Liver (tissue), 9 donors: ENCODE data around the gene PCBP1. TPM values are rescaled to one million over a fixed set of nuclear protein-coding genes. Genes with fewer than 3 reads are reported as not detected.
"Not testable (repeated sequence)": the region's sequence is repeated elsewhere in the genome, so short reads cannot be mapped to it uniquely, and the experiment has no call there.

Source experiments
- DNase-seq: peaks from one replicate; pipeline ENCODE4 v3.0.0-alpha.2; 2017; ENCODE audit warnings: low spot score
- H3K27ac ChIP-seq, 2 donors: one replicate each; pipeline ENCODE4 v1.7.0; 2013; ENCODE audit warnings: inconsistent platforms in 2 of 2, low read length in 2 of 2, control low read depth in 1 of 2, low read depth in 1 of 2, mild to moderate bottlenecking in 1 of 2
- H3K27me3 ChIP-seq, 4 donors: one replicate each; pipeline versions ENCODE4 v1.6.1 to v1.7.0; 2013; ENCODE audit warnings: low read length in 3 of 4, inconsistent platforms in 1 of 4, mild to moderate bottlenecking in 1 of 4, moderate library complexity in 1 of 4; ENCODE audit not compliant: control insufficient read depth in 4 of 4, insufficient read depth in 4 of 4
- H3K36me3 ChIP-seq, 4 donors: one replicate each; pipeline versions ENCODE4 v1.6.1 to v1.7.0; 2013; ENCODE audit warnings: low read length in 3 of 4, mild to moderate bottlenecking in 3 of 4, low read depth in 1 of 4, moderate library complexity in 1 of 4; ENCODE audit not compliant: control insufficient read depth in 4 of 4, insufficient read depth in 3 of 4
- H3K4me1 ChIP-seq, 4 donors: one replicate each; pipeline versions ENCODE4 v1.6.1 to v1.7.0; 2013; ENCODE audit warnings: low read length in 3 of 4, mild to moderate bottlenecking in 3 of 4, moderate library complexity in 1 of 4; ENCODE audit not compliant: control insufficient read depth in 4 of 4, insufficient read depth in 4 of 4
- H3K4me3 ChIP-seq, 3 donors: one replicate each; pipeline versions ENCODE4 v1.6.1 to v1.7.0; 2013; ENCODE audit warnings: low read length in 3 of 3, control low read depth in 1 of 3, low read depth in 1 of 3, mild to moderate bottlenecking in 1 of 3
- H3K9ac ChIP-seq, 2 donors: one replicate each; pipeline ENCODE4 v1.7.0; 2013; ENCODE audit warnings: low read length in 2 of 2, mild to moderate bottlenecking in 2 of 2, moderate library complexity in 2 of 2, control low read depth in 1 of 2, low read depth in 1 of 2
- H3K9me3 ChIP-seq, 4 donors: one replicate each; pipeline versions ENCODE4 v1.6.1 to v1.7.0; 2013; ENCODE audit warnings: low read length in 3 of 4; ENCODE audit not compliant: control insufficient read depth in 4 of 4
- EGR1 ChIP-seq, 2 donors: IDR thresholded peaks; 2 replicates each; pipeline ENCODE4 v1.6.1; 2016 to 2018; ENCODE audit warnings: antibody characterized with exemption in 2 of 2, low read depth in 2 of 2
- FOXA1 ChIP-seq: IDR thresholded peaks from 2 replicates; pipeline ENCODE4 v1.6.1; 2016; ENCODE audit warnings: antibody characterized with exemption
- FOXA2 ChIP-seq: IDR thresholded peaks from 2 replicates; pipeline ENCODE4 v1.6.1; 2016; ENCODE audit warnings: antibody characterized with exemption
- HNF4A ChIP-seq, 2 donors: conservative IDR thresholded peaks; 2 replicates each; pipeline ENCODE4 v1.6.1; 2016; ENCODE audit warnings: antibody characterized with exemption in 2 of 2, mild to moderate bottlenecking in 2 of 2
- HNF4G ChIP-seq: IDR thresholded peaks from 2 replicates; pipeline ENCODE4 v1.6.1; 2016; ENCODE audit warnings: antibody characterized with exemption
- JUND ChIP-seq, 2 donors: IDR thresholded peaks; 2 replicates each; pipeline ENCODE4 v1.6.1; 2016; ENCODE audit warnings: antibody characterized with exemption in 2 of 2
- RAD21 ChIP-seq, 2 donors: IDR thresholded peaks; 2 replicates each; pipeline ENCODE4 v1.6.1; 2016; ENCODE audit warnings: antibody characterized with exemption in 2 of 2, mild to moderate bottlenecking in 2 of 2
- REST ChIP-seq: IDR thresholded peaks from 2 replicates; pipeline ENCODE4 v1.6.1; 2016; ENCODE audit warnings: antibody characterized with exemption, mild to moderate bottlenecking
- RXRA ChIP-seq, 2 donors: IDR thresholded peaks; 2 replicates each; pipeline ENCODE4 v1.6.1; 2017 to 2018; ENCODE audit warnings: antibody characterized with exemption in 2 of 2, mild to moderate bottlenecking in 1 of 2
- SP1 ChIP-seq: IDR thresholded peaks from 2 replicates; pipeline ENCODE4 v1.6.1; 2018; ENCODE audit warnings: antibody characterized with exemption, mild to moderate bottlenecking
- TAF1 ChIP-seq: conservative IDR thresholded peaks from 2 replicates; pipeline ENCODE4 v1.6.1; 2016; ENCODE audit warnings: antibody characterized with exemption, mild to moderate bottlenecking
- YY1 ChIP-seq: IDR thresholded peaks from 2 replicates; pipeline ENCODE4 v1.6.1; 2016; ENCODE audit warnings: antibody characterized with exemption, mild to moderate bottlenecking
- WGBS: extraction: QIAGEN DNeasy Blood & Tissue Kit; methylation state at CpG from one replicate; pipeline ENCODE4 v1.1.7; 2013; 5-methylcytosine and 5-hydroxymethylcytosine counted together
- polyA plus RNA-seq, 2 donors: library from polyadenylated mRNA; stranded (reverse) in 1 of 2; unstranded in 1 of 2; fragments of 200-250 nt in 1 of 2; fragments of >200 nt in 1 of 2; fragmentation: Nextera tagmentation in 1 of 2; extraction: Ambion mirVana in 1 of 2; gene quantifications; one replicate each; pipeline versions ENCODE4 v1.2.1 to v1.2.3, GENCODE V29; 2013 to 2015
- total RNA-seq, 2 donors: library from RNA; depleted of rRNA; stranded (reverse); fragments of >200 nt; gene quantifications; one replicate each; pipeline ENCODE4 v1.2.3, GENCODE V29; 2014
- TF ChIP-seq, protein P1 (sequence below): IDR thresholded peaks from 2 replicates; pipeline ENCODE4 v1.6.1; 2016; ENCODE audit warnings: antibody characterized with exemption
- TF ChIP-seq, protein P2 (sequence below): IDR thresholded peaks from 2 replicates; pipeline ENCODE4 v1.6.1; 2016; ENCODE audit warnings: antibody characterized with exemption
- TF ChIP-seq, protein P3 (sequence below): IDR thresholded peaks from 2 replicates; pipeline ENCODE4 v1.6.1; 2016; ENCODE audit warnings: antibody characterized with exemption
- TF ChIP-seq, protein P4 (sequence below): fragments of 150-350 bp; IDR thresholded peaks from 2 replicates; pipeline ENCODE4 v1.5.1; 2017; ENCODE audit warnings: improper control_type of control experiment, low read depth, low read length; ENCODE audit not compliant: missing input control
- donor health status: healthy.
- donor health status: healthy.
- donor health status: healthy.
- donor health status: healthy.
- donor health status: healthy.

Gene PCBP1
- total and polyA plus RNA-seq, 4 donors = 64.0 to 202 (median 87.9) TPM

DNA sequence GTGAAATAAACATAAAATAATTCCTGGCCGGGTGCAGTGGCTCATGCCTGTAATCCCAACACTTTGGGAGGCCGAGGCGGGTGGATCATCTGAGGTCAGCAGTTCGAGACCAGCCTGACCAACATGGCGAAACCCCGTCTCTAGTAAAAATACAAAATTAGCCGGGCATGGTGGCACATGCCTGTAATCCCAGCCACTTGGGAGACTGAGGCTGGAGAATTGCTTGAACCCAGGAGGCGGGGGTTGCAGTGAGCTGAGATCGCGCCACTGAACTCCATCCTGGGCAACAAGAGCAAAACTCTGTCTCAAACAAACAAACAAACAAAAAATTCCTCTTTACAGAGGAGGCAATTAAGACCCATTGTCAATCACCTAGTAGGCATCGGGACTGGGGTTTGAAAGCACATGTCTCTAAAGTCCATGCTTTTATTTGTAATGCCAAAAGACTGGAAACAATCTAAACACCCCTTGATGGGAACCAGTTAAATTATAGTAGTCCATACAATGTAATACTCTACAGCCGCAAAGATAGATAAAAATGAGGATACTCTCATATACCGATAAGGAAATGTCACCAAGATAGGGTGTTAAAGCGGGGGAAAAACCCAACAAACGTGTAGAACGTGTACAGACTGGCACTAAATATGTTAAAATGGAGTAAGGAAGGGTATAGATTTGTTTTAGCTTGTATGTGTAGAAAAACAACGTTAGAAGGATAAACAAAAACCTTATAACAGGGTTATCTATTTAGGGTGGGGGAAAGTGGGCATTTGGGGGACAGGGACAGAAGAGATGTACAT lies 44.3 kb downstream of the PCBP1 start:
- peak overlapping the region; percentile 99 for H3K9ac ChIP-seq
- H3K4me3 ChIP-seq = peak overlapping the region; percentile 64 to 71 (median 68)
- peak overlapping the region; percentile 93 to 95 for H3K27ac ChIP-seq
- WGBS = 71% methylated on average over 17 of the region's 17 CpGs
- H3K4me1 ChIP-seq = peaks cover 4 to 25% (median 7%) of the 10 kb centered on the region in 4 donors
- not testable (repeated sequence) for DNase-seq, H3K27me3 ChIP-seq, H3K9me3 ChIP-seq, H3K36me3 ChIP-seq

DNA sequence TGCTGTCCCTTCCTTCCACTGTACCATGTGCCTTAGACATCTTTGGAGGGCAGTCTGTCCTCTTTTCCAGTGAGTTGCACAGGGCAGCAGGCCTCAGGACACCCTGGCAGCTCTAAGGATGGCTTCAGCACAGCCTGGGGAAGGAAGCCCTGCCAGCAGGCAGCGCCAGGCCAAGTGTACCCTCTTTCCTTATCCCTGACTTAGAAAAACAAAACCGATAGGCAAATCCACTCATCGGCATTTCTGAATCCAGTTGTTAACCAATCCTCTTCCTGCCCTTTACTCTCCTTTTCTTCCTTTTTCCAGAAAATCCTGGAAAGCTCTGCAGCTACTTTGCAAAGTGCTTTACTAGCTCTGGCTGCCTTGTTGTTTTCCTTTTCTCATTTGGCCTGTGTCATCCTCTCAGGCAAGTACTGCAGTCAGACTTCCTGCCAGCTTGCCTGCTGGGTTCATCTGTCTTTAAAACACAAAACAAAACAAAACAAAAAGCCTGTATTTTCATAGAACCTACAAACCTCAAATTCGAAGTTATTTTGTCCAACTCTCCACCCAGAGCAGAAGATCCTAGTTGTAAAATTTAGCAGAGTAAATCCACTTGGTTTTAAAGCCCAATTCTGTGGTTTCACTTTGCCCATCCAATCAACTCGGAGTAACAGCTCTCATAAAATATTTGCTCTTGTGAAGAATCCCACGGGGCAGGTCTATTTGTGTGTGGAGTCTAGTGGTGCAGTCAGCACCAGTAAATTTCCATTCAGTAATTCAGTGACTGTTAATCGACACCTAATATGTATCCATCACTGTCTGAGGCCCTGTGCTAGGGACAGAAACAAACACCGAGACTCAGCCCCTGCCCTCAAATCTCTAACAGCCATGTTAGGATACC lies 45.2 kb downstream of the PCBP1 start:
- no peaks in the 10 kb centered on the region for H3K9me3 ChIP-seq
- H3K4me1 ChIP-seq = peaks cover 4 to 25% (median 7%) of the 10 kb centered on the region in 4 donors
- H3K4me3 ChIP-seq = peak overlapping the region; percentile 64 to 71 (median 68)
- TF ChIP-seq RAD21 (IDR thresholded peaks at IDR 0.05) (peak in 1 of 2 donors; percentile 16), SP1 (peak; percentile 73), HNF4G (no peak), FOXA1 (no peak), HNF4A (conservative IDR thresholded peaks at IDR 0.05) (peak; percentile 12 to 17), RXRA (IDR thresholded peaks at IDR 0.05) (no peak), TAF1 (peak; percentile 94), FOXA2 (no peak), EGR1 (IDR thresholded peaks at IDR 0.05; ENCODE audit: low read depth in 2 of 2) (no peak), YY1 (peak; percentile 19), REST (peak; percentile 88), JUND (IDR thresholded peaks at IDR 0.05) (no peak)
- TF ChIP-seq, protein P1, sequence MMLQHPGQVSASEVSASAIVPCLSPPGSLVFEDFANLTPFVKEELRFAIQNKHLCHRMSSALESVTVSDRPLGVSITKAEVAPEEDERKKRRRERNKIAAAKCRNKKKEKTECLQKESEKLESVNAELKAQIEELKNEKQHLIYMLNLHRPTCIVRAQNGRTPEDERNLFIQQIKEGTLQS = no peak
- TF ChIP-seq, protein P2, sequence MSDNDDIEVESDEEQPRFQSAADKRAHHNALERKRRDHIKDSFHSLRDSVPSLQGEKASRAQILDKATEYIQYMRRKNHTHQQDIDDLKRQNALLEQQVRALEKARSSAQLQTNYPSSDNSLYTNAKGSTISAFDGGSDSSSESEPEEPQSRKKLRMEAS = no peak
- TF ChIP-seq, protein P3, sequence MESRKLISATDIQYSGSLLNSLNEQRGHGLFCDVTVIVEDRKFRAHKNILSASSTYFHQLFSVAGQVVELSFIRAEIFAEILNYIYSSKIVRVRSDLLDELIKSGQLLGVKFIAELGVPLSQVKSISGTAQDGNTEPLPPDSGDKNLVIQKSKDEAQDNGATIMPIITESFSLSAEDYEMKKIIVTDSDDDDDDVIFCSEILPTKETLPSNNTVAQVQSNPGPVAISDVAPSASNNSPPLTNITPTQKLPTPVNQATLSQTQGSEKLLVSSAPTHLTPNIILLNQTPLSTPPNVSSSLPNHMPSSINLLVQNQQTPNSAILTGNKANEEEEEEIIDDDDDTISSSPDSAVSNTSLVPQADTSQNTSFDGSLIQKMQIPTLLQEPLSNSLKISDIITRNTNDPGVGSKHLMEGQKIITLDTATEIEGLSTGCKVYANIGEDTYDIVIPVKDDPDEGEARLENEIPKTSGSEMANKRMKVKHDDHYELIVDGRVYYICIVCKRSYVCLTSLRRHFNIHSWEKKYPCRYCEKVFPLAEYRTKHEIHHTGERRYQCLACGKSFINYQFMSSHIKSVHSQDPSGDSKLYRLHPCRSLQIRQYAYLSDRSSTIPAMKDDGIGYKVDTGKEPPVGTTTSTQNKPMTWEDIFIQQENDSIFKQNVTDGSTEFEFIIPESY = no peak
- TF ChIP-seq, protein P4, sequence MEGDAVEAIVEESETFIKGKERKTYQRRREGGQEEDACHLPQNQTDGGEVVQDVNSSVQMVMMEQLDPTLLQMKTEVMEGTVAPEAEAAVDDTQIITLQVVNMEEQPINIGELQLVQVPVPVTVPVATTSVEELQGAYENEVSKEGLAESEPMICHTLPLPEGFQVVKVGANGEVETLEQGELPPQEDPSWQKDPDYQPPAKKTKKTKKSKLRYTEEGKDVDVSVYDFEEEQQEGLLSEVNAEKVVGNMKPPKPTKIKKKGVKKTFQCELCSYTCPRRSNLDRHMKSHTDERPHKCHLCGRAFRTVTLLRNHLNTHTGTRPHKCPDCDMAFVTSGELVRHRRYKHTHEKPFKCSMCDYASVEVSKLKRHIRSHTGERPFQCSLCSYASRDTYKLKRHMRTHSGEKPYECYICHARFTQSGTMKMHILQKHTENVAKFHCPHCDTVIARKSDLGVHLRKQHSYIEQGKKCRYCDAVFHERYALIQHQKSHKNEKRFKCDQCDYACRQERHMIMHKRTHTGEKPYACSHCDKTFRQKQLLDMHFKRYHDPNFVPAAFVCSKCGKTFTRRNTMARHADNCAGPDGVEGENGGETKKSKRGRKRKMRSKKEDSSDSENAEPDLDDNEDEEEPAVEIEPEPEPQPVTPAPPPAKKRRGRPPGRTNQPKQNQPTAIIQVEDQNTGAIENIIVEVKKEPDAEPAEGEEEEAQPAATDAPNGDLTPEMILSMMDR = no peak
- H3K27me3 ChIP-seq = no peaks in the 10 kb centered on the region
- peak overlapping the region; percentile 99 for H3K9ac ChIP-seq
- 2% methylated on average over 8 of the region's 8 CpGs for WGBS
- peak overlapping the region; percentile 93 to 95 for H3K27ac ChIP-seq
- DNase-seq = peak; percentile 53
- H3K36me3 ChIP-seq = no peaks in the 10 kb centered on the region
